ENCODE data around the gene DGCR6L. TPM values are rescaled to one million over a fixed set of nuclear protein-coding genes. Genes with fewer than 3 reads are reported as not detected.

The DGCR6L gene
- total RNA-seq, 1 donor from 2014 or later: 24.1 TPM

DNA sequence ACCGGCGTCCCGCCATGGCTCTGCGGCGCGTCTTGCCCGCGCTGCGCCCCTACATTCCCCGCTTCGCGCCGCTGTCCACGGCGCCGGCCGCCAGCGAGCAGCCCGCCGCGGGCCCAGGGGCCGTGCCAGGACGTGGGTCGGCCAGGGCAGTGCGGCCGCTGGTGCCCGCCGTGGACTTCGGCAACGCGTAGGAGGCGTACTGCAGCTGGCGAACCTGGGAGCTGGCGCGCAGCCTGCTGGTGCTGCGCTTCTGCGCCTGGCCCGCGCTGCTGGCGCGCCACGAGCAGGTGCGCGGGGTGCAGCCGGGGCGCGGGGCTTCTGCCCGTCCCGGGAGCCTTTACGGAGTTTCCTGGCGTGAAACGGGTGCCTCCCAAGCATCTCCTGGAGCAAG, 20.1 kb downstream of the DGCR6L start:
- DNase-seq: no peak
- H3K36me3 Mint-ChIP-seq (ENCODE audit: unreplicated experiment): no peaks in the 10 kb centered on the region
- TF ChIP-seq, protein P1, sequence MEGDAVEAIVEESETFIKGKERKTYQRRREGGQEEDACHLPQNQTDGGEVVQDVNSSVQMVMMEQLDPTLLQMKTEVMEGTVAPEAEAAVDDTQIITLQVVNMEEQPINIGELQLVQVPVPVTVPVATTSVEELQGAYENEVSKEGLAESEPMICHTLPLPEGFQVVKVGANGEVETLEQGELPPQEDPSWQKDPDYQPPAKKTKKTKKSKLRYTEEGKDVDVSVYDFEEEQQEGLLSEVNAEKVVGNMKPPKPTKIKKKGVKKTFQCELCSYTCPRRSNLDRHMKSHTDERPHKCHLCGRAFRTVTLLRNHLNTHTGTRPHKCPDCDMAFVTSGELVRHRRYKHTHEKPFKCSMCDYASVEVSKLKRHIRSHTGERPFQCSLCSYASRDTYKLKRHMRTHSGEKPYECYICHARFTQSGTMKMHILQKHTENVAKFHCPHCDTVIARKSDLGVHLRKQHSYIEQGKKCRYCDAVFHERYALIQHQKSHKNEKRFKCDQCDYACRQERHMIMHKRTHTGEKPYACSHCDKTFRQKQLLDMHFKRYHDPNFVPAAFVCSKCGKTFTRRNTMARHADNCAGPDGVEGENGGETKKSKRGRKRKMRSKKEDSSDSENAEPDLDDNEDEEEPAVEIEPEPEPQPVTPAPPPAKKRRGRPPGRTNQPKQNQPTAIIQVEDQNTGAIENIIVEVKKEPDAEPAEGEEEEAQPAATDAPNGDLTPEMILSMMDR (IDR thresholded peaks at IDR 0.05; ENCODE audit: partially characterized antibody, unreplicated experiment): no peak
- no peak overlapping the region for H3K27ac Mint-ChIP-seq (ENCODE audit: unreplicated experiment)
- no peak overlapping the region for H3K4me3 Mint-ChIP-seq (ENCODE audit: unreplicated experiment)
- peaks cover 2% of the 10 kb centered on the region for H3K9me3 Mint-ChIP-seq (ENCODE audit: unreplicated experiment)
- no peaks in the 10 kb centered on the region for H3K4me1 Mint-ChIP-seq (ENCODE audit: low read depth, unreplicated experiment)
- peaks cover 13% of the 10 kb centered on the region for H3K27me3 Mint-ChIP-seq (ENCODE audit: unreplicated experiment)

DNA sequence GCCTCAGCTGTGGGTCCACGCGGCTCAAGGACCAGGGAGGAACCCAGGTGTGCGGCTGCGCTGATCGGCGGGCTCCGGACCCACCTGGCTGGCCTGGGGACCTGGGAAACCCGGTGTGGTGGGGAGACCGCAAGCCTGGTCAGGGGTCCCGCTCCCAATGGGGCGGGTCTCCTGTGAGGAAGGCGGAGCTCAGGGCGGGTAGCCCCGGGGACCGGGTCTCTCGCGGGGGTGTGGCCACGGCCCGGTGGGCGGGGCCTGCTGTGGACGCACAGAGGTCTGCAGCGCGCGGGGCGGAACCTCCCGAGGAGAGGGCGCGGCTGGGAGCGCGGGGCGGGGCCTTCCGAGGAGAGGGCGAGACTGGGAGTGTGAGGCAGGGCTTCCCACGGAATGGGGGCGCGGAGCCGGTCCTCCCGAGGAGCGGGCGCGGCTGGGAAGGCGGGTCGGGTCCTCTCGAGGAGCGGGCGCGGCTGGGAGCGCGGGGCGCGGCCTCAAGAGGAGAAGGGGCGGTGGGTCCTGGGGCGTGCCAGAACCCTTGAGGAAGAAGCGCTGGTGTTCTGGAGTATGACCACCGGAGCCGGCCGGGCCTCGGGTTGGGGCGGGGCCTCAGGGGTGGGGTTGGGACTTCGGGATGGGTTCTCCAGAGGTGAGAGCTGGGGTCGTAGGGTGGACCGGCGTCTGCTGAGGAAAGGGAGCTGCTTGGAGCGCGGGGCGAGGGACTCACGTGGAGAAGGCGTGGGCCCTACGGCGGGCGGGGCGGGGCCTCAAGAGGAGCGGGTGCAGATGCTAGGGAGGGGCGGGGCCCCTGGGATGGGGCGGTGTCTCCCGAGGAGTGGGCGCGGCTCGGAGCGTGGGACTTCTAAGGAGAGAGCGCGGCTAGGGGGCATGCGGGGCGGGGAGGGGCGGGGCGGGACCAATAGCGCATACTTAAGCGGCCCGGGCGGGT, 20.8 kb downstream of the DGCR6L start:
- Mint-ChIP-seq H3K4me3 (ENCODE audit: unreplicated experiment) (peak overlapping the region; percentile 63), H3K4me1 (ENCODE audit: low read depth, unreplicated experiment) (no peaks in the 10 kb centered on the region), H3K27ac (ENCODE audit: unreplicated experiment) (no peak overlapping the region), H3K27me3 (ENCODE audit: unreplicated experiment) (peaks cover 13% of the 10 kb centered on the region), H3K36me3 (ENCODE audit: unreplicated experiment) (no peaks in the 10 kb centered on the region), H3K9me3 (ENCODE audit: unreplicated experiment) (peaks cover 2% of the 10 kb centered on the region)
- TF ChIP-seq, protein P1 (IDR thresholded peaks at IDR 0.05; ENCODE audit: partially characterized antibody, unreplicated experiment): no peak
- DNase-seq: peak; percentile 90

DNA sequence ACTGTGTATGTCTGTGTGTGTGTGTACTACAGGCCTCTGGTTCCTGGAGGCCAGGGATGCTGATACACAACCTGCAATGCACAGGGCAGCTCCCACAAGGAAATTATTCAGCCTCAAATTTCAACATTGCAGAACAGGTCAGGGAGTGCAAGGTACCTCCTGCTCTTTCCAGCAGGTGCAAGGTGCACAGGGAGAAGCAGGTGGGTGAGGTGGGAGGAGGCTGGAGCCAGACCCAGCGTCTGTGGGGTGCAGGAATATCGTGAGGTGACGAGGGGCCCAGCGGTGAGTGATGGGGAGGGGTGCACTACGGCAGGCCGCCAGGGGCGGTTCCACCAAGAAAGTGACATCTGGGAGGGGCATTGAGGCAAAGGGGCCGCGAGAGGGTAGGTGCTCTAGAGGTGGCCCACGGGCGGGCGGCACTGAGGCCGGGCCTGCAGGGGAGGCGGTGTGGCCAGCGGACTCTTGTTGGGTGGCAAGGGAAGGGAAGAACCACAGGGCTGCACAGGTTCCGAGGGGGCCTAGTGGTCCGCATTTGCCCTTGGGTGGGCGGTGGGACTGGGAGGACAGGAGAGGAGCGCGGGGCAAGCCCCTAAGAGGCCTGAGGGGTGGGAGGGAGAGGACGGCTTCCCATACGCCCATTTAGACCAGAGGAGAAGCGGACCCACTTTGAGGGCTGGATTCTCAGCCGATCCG, 21.6 kb downstream of the DGCR6L start:
- Mint-ChIP-seq H3K27ac (ENCODE audit: unreplicated experiment) (no peak overlapping the region), H3K4me3 (ENCODE audit: unreplicated experiment) (peak overlapping the region; percentile 69), H3K27me3 (ENCODE audit: unreplicated experiment) (peaks cover 13% of the 10 kb centered on the region), H3K36me3 (ENCODE audit: unreplicated experiment) (no peaks in the 10 kb centered on the region), H3K4me1 (ENCODE audit: low read depth, unreplicated experiment) (no peaks in the 10 kb centered on the region), H3K9me3 (ENCODE audit: unreplicated experiment) (peaks cover 2% of the 10 kb centered on the region)
- TF ChIP-seq, protein P1 (IDR thresholded peaks at IDR 0.05; ENCODE audit: partially characterized antibody, unreplicated experiment): no peak
- DNase-seq: no peak

DNA sequence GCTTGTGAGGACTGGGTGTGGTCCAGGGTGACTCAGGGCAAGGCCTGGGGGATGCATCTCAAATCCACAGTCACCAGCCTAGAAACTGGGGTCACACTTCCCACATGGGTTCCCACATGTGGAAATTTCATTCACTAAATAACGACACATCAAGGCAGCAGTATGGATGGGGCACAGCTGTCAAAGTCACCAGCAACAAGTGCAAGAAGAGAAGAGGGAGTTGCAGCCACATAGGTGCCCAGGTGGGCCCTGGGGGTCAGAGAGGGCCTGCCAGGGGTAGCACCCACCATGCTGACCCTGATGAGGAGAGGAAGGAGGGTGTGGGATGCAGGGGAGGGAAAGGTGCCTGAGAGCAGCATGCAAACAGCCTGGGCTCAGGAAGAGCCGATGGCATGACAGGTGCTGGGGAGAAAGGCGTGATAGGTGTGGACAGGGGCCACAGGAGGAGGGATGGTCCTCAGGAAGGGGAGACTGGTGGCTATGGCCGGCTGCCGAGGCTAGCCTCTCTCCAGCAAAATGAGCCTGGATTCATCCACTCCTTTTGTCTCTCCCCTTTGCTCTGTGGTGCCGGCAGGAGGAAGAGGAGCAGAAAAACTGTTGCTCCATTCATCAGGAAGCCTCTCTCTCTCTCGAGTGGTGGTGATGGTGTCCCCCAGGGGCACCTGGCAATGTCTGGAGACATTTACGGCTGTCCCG, 22.3 kb downstream of the DGCR6L start:
- H3K9me3 Mint-ChIP-seq (ENCODE audit: unreplicated experiment): peaks cover 1% of the 10 kb centered on the region
- no peak for DNase-seq
- no peaks in the 10 kb centered on the region for H3K36me3 Mint-ChIP-seq (ENCODE audit: unreplicated experiment)
- H3K27me3 Mint-ChIP-seq (ENCODE audit: unreplicated experiment): peaks cover 10% of the 10 kb centered on the region
- H3K27ac Mint-ChIP-seq (ENCODE audit: unreplicated experiment): no peak overlapping the region
- H3K4me1 Mint-ChIP-seq (ENCODE audit: low read depth, unreplicated experiment): no peaks in the 10 kb centered on the region
- peak overlapping the region; percentile 69 for H3K4me3 Mint-ChIP-seq (ENCODE audit: unreplicated experiment)
- TF ChIP-seq, protein P1 (IDR thresholded peaks at IDR 0.05; ENCODE audit: partially characterized antibody, unreplicated experiment): no peak
